GM12874 (cell line): ENCODE data around the gene KAZN.

Source experiments
- CTCF ChIP-seq: IDR thresholded peaks from 2 replicates; pipeline ENCODE4 v1.5.1; 2011; ENCODE audit warnings: low read depth, mild to moderate bottlenecking, control low read depth, low read length, moderate library complexity; ENCODE audit not compliant: insufficient read depth

The KAZN gene

GRCh38 chr1:14760780-14761179, 162.3 kb downstream of the KAZN start:
- TF ChIP-seq CTCF = no peak

- no peak for TF ChIP-seq CTCF
Measured at GRCh38 chr1:14761291-14762153, 163.0 kb downstream of the KAZN start.

GRCh38 chr1:14763977-14764376, 165.5 kb downstream of the KAZN start:
- no peak for TF ChIP-seq CTCF

- no peak for TF ChIP-seq CTCF
Measured at GRCh38 chr1:14765773-14766172, 167.3 kb downstream of the KAZN start.

- no peak for TF ChIP-seq CTCF
Measured at GRCh38 chr1:14767075-14767474, 168.6 kb downstream of the KAZN start.

- no peak for TF ChIP-seq CTCF
Measured at GRCh38 chr1:14768582-14769304, 170.3 kb downstream of the KAZN start.

- no peak for TF ChIP-seq CTCF
Measured at GRCh38 chr1:14769486-14770274, 171.2 kb downstream of the KAZN start.
